AG04450 (cell line): ENCODE data around the gene SLC26A1. TPM values are rescaled to one million over a fixed set of nuclear protein-coding genes. Genes with fewer than 3 reads are reported as not detected.

ENCODE experiments used
- CTCF ChIA-PET: fragments of 300-600, 350-600 bp; formaldehyde crosslinking; extraction: SDS; loops from one replicate; lab custom pipeline; 2022; ENCODE audit warnings: antibody characterized with exemption, inconsistent platforms; lab: Charles Lee
- POLR2A ChIA-PET: fragments of 350-600 bp; formaldehyde crosslinking; extraction: SDS; loops from one replicate; lab custom pipeline; 2021; ENCODE audit warnings: antibody characterized with exemption, inconsistent platforms; lab: Yijun Ruan, JAX
- DNase-seq: peaks from one replicate; pipeline ENCODE4 v3.0.0-alpha.2; 2011; ENCODE audit warnings: low read depth, low spot score
- H3K27ac ChIP-seq: one replicate; pipeline ENCODE4 v1.5.1; 2012; ENCODE audit warnings: low read depth, low read length, control low read depth
- H3K27me3 ChIP-seq: one replicate; pipeline ENCODE4 v1.6.0; 2012; ENCODE audit warnings: low read length; ENCODE audit not compliant: control insufficient read depth, insufficient read depth
- H3K4me3 ChIP-seq: 2 replicates; pipeline ENCODE4 v1.5.1; 2011; ENCODE audit warnings: mild to moderate bottlenecking, low read depth, low read length, control low read depth
- H3K9me3 ChIP-seq: 2 replicates; pipeline ENCODE4 v1.5.1; 2012; ENCODE audit warnings: low read length; ENCODE audit not compliant: control insufficient read depth, insufficient read depth
- polyA plus RNA-seq: library from polyadenylated mRNA; depleted of rRNA; stranded (reverse); fragments of >200 nt; gene quantifications from 2 replicates; pipeline ENCODE4 v1.2.3, GENCODE V29; 2011
- TF ChIP-seq, protein P1 (sequence below): IDR thresholded peaks from 2 replicates; pipeline ENCODE4 v1.5.1; 2011; ENCODE audit warnings: low read depth, low read length, control low read depth, inconsistent platforms

SLC26A1 gene
- polyA plus RNA-seq, 1 experiment = 0.05 TPM

DNA sequence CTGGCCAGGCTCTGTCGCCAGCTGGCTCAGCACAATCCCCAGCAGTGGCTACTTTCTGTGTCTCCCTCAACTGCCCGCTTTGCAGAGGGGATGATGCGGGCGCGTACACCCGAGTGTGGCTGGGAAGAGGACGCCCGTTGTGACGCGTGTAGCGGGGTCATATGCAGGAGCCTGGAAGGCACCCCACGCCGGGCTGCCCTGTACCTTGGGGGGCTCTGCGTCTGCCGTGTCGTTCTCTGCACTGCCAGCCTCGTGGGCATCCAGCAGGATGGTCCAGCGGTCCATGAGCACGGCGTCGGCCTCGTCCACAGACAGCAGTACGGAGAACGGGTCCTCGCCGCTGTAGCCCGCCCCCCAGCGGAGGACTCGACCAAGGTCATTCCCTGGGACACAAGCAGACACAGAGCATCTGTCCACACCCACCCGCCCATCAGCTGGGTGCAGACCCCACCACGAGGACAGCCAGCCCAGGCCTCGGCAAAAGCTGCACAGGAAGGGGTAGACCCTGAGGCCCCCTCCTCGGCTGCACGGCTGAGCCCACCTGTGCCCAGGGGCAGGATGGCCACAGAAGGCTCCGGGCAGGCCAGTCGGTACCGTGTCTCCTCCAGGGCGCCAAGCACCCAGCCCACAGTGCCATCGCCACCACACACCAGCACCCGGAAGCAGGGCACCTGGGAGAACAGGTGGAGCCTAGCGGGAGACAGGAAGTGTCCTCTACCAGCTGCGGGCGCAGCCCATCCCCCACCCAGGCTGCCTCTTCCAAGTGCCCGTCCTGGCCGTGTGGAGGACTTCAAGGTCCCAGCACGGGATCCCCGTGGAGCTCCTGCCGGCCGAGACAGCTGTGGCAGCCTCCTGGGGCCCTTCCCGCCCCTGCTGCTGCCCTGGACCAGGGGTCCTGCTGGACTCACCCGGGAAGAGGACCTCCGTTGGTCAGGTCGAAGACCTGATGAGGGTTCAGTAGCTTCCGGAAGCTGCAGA is 30.7 kb downstream of the SLC26A1 start:
- DNase-seq = no peak
- Histone ChIP-seq H3K9me3 (no peaks in the 10 kb centered on the region; the same call in 1 of the 2 replicates), H3K27me3 (no peaks in the 10 kb centered on the region), H3K4me3 (no peak overlapping the region), H3K27ac (no peak overlapping the region)
- CTCF ChIA-PET = no interaction called here
- POLR2A ChIA-PET = no interaction called here
- TF ChIP-seq, protein P1, sequence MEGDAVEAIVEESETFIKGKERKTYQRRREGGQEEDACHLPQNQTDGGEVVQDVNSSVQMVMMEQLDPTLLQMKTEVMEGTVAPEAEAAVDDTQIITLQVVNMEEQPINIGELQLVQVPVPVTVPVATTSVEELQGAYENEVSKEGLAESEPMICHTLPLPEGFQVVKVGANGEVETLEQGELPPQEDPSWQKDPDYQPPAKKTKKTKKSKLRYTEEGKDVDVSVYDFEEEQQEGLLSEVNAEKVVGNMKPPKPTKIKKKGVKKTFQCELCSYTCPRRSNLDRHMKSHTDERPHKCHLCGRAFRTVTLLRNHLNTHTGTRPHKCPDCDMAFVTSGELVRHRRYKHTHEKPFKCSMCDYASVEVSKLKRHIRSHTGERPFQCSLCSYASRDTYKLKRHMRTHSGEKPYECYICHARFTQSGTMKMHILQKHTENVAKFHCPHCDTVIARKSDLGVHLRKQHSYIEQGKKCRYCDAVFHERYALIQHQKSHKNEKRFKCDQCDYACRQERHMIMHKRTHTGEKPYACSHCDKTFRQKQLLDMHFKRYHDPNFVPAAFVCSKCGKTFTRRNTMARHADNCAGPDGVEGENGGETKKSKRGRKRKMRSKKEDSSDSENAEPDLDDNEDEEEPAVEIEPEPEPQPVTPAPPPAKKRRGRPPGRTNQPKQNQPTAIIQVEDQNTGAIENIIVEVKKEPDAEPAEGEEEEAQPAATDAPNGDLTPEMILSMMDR = no peak

DNA sequence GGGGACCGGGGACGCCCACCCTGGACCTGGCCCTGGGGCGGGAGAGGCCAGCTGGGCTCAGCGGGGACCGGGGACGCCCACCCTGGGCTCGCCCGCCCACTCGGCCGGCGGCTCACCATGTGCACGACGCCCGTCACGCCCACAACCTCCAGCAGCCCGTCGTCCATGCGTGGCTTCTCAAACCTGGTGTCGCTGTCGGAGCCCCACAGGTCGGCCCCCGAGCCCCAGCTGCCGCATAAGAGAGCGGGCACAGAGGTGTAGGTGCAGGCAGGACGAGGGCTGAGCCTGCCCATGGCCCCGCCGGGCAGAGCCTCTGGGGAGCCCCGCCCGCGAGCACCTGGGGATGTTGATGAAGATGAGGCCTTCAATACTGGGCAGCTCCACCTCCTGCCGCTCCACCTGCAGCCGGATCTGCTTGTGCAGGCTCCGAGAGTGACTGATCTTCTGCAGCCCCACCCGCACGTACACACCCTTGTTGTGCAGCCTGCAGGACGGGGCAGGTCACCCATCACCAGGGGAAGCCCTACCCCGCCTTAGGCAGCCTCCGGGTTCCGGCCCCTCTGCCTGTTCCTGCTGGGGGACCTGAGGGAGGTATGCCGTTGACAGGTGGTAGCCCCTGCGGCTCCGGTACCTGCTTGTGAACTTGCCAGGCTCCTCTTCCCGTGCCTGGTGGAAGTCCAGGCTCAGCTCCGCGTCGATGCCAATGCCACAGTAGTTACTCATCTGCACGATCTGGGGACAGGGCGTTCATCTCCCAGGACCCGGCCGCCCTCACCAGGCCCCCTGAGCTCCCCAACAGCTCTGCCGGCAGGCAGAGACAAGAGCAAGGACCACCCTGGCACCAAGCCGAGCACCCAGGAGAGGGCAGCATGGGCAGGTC is 31.6 kb downstream of the SLC26A1 start:
- Histone ChIP-seq H3K27me3 (no peaks in the 10 kb centered on the region), H3K27ac (no peak overlapping the region), H3K9me3 (no peaks in the 10 kb centered on the region; the same call in 1 of the 2 replicates), H3K4me3 (no peak overlapping the region)
- CTCF ChIA-PET = no interaction called here
- TF ChIP-seq, protein P1 = no peak
- POLR2A ChIA-PET = no interaction called here
- no peak for DNase-seq

DNA sequence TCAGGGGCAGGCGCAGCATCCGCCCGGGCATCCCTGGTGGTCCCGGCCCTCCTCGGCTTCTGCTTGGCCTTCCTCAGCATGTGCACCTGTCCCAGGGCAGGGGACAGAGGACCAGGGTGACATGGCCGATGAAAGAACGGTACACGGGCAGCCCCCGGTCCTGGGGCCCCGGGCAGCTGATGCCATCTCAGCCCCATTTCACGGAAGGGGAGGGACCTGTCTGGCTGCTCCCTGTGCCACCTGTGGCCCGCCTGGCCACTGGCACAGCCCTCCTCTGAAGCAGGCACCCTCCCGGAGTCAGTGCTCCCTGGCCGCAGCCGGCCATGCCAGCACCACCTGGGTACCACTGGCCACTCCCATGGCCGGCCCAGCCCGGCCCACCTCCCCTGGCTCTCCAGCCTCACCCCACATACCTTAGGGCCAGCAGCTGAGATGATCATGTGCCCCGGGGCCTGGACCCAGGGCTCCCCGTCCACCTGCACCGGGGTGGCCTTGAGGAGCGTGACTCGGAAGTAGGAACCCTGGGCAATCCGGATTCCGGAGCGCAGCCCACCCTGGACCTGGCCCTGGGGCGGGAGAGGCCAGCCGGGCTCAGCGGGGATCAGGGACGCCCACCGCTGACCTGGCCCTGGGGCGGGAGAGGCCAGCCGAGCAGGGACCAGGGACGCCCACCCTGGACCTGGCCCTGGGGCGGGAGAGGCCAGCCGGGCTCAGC is 32.4 kb downstream of the SLC26A1 start:
- Histone ChIP-seq H3K27ac (no peak overlapping the region), H3K9me3 (no peaks in the 10 kb centered on the region; the same call in 1 of the 2 replicates), H3K27me3 (no peaks in the 10 kb centered on the region), H3K4me3 (no peak overlapping the region)
- ChIA-PET CTCF (no interaction called here), POLR2A (no interaction called here)
- TF ChIP-seq, protein P1 = no peak
- DNase-seq = no peak

DNA sequence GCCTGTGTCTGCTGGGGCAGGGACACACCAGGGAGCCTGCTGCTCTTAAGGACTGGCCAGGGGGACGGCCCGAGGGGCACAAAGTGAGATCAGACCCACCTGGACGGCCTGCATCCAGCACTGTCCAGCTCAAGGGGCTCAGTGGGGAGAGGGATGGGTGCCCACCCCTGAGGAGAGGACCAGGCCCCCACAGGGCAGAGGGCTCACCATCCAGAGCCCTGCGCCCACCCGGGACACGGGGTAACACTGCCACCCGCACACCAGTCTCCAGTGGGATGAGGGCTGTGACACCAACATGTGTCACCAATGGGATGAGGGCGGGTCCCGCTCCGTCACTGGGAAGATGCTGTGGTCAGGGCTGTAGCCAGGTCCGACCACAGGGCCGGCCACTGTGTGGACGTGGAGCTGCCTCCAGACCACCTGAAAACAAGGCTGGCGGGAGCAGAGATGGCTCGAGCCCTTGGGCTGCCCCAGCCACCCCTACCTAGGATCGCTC is 33.0 kb downstream of the SLC26A1 start:
- no peaks in the 10 kb centered on the region; the same call in 1 of the 2 replicates for H3K9me3 ChIP-seq
- no peak overlapping the region for H3K27ac ChIP-seq
- no peak for DNase-seq
- H3K4me3 ChIP-seq = no peak overlapping the region
- H3K27me3 ChIP-seq = no peaks in the 10 kb centered on the region
- TF ChIP-seq, protein P1 = no peak
- CTCF ChIA-PET = no interaction called here
- POLR2A ChIA-PET = no interaction called here
